GM21825 (cell line): ENCODE measurements around the gene SHC2.
"Not testable (repeated sequence)": the region's sequence is repeated elsewhere in the genome, so short reads cannot be mapped to it uniquely, and the experiment has no call there.

Experiments used
- ATAC-seq: cut with Tn5 transposase; IDR thresholded peaks from one replicate; pipeline ENCODE4 v1.9.1; 2021; ENCODE audit warnings: mild to moderate bottlenecking, moderate library complexity; ENCODE audit not compliant: unreplicated experiment

The SHC2 gene

DNA sequence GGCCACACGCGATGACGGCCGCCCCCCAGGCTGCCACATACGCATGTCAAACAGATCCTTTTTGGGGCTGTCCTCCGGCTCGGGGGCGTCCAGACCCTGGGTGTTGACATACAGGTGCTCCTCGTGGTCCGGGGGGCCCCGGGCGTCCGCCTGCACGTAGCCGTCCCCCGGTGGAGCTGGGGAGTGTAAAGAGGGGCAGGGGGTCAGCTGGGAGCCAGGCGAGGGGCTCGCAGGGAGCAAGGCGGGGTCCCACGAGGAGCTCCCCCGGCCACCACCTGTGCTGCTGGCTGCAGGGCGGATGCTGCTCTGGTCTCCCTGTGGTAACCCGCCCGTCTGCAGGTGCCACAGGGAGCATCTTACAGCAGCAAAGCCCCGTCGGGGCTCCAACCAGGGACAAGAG, 35.8 kb downstream of the SHC2 start:
- no peak for ATAC-seq

DNA sequence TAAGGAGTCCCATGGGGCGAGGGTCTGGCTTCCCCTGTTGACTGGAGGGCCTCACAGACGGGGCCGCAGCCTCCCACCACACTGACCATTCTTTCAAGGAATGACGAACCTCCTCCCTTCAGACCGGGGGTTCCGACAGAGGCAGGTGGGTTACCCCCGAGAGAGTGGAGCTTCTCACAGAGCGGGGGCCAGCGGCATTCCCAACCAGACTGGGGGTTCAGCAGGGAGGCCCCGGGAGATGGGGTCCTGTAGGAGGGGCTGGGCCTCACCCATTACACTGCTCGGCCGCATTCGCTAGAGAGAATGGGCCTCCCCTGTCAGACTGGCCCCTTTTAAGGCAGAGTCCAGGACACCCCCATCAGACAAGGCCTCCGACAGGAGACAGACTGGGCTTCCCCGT, 36.3 kb downstream of the SHC2 start:
- ATAC-seq, result no peak

DNA sequence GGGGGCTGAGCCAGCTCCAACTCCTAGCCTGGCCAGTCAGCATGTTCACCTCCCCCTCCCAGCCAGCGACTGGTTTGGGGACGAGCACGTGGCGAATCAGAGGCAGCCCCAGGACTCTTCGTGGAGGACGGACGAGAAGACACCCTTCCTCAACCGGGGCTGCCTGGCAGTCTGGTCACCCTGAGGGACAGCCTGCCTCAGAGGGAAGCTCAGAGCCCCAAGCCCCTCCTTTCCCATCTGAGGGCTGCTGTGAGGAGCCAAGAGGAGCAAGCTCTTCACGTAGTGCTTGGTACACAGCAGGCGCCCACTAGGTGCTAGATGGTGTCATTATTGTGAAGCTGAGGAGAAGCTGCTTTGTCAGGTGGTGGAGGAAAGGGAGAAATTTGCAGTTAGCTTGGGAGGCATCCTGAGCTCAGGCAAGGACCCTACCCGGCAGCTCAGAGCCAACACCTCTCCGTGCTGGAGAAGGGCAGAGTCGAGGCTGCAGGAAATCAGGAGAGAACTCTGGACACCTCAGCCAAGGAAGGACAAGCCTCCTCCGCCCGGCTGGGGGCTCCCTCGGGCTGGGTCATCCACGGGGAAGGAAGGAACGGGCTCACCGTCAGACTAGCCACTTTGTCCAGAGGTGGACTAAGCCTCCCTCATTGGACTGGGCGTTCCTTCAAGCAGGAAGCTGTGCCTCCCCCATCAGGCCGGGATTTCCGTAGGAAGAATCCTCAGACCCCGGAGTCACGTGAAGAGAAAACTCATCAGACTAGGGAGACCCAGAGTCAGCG, 37.0 kb downstream of the SHC2 start:
- ATAC-seq, result no peak

- ATAC-seq, result not testable (repeated sequence)
These were observed 38.0 kb downstream of the SHC2 start for GRCh38 chr19:422917-423226.

DNA sequence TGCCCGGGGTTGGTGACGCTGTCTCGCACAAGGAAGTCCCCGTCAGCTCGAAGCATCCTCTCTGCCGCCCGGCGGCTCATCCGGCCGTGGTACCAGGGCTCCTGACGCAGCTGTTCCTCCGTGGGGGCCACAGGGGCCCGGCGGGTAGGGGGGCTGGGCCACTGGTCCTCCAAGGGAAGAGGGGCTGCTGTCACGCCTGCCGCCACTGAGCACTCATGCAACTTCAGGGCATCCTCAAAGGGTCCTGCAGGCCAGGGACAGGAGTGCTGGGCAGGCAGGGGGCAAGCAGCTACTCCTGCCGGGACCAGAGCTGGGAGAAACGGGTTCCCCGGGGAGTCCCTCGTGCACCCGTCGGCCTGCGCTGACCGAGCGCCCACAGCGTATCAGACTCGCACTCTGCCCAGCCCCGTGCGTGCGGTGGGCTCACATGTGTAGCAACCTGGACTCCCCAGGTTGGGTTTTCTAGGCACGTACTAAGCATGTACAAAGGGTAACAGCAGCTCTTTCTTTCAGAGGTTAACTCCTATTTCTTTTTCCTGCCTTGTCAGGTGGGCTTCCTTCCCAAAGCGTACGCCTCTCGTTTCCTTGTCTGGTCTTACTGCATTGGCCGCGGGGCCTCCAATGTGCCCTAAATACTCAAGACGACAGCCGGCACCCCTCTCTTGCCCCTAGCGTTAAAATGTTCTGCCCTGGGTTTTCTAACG, 38.5 kb downstream of the SHC2 start:
- ATAC-seq, result no peak

- ATAC-seq, result no peak
These were observed 40.9 kb downstream of the SHC2 start for GRCh38 chr19:419721-420515.

DNA sequence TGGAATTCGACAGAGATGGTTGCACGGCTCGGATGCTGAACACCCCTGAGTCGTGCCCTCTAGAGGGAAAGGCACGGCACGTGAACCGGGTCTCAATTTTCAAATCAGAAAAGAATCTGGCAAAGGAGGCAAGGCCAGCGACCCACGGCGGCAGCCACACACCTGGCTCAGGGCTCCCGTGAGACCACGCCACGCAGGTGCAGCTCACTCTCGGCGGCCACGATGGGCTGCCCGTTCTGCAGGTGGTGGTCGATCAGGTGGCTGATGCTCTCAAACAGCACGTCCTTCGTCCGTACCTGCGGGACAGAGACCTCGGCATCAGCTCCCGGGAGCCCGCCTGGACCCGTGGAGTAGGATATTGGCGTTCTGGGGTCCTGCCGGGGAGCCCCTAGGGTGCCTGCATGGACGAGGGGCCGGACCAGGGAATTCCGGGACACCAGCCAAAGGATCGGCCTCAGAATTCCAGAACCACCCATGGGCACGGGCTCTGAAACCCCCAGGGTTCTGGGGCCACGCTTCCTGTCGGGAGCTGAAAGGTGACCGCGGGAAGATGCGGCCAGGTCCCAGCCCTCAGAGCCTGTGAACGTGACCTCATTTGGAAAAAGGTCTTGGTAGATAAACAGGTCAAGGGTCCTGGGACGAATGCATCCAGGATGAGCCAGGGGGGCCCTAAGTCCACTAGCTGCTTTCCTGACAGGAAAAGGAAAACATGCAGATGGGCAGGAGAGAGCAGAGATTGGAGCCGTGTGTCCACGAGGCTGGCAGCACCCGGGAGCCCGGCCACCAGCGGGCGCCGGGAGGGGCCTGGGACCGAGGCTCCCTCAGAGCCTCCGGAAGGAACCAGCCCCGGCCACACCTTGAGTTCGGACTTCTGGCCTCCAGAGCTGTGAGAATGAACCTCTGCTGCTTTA, 41.8 kb downstream of the SHC2 start:
- no peak for ATAC-seq

DNA sequence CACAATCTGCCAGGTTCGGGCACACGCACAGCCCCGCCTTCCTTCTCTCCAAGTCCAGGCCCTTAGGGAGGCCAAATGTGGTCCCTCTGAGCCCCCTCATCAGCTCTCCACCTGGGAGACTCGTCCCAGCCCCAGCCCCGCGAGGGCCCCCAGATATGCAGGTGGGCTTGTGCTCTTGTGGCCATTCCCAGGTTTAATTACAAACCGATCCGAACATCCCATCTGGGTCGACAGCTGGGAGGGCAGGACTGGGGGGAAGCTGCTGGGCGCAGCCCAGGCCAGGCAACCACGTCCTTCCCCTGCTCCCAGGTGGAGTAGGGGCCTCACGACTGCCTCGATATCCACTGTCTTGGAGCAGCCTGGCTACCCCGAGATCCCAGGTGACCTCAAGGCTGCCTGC, 44.4 kb downstream of the SHC2 start:
- no peak for ATAC-seq

DNA sequence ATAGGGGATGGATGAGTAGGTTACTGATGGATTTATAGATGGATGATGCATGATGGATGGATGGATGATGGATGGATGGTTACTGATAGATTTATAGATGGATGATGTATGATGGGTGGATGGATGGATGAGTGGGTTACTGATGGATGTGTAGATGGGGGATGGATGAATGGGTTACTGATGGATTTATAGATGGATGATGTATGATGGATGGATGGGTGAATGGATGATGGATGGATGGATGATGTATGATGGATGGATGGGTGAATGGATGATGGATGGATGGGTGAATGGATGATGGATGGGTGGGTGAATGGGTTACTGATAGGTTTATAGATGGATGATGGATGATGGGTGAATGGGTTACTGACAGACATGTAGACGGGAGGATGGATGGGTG, 45.5 kb downstream of the SHC2 start:
- ATAC-seq, result no peak

GRCh38 chr19:413756-414420, 46.9 kb downstream of the SHC2 start:
- no peak for ATAC-seq

- ATAC-seq, result no peak
These were observed 48.2 kb downstream of the SHC2 start for GRCh38 chr19:412356-413355.

GRCh38 chr19:411723-412355, 49.0 kb downstream of the SHC2 start:
- ATAC-seq, result no peak

GRCh38 chr19:411121-411722, 49.6 kb downstream of the SHC2 start:
- ATAC-seq, result not testable (repeated sequence)

DNA sequence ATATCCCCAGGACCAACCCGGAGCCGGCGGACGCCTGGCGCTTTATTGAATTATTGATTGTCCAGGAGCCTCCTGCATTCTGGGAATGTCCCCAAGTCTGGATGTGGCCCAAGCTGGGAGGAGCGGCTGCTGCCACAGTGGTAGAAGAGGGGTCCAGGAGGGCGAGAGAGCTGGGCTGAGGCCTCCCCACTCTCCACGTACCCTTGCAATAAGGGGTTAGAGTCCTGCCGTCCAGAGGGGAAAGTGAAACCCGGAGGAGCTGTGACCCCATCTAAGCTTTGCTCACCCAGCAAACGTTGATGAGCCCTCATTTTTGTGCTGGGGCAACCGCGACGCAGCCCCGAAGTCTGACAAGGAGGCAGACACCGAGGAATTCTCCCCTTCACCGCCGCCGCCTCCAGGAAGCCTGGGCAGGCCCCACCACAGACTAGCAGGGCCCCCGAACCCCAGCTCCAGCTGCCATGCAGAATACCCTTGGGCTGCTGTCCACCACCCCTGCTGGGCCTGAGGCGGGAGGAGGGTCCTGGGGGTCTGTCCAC, 50.5 kb downstream of the SHC2 start:
- no peak for ATAC-seq

DNA sequence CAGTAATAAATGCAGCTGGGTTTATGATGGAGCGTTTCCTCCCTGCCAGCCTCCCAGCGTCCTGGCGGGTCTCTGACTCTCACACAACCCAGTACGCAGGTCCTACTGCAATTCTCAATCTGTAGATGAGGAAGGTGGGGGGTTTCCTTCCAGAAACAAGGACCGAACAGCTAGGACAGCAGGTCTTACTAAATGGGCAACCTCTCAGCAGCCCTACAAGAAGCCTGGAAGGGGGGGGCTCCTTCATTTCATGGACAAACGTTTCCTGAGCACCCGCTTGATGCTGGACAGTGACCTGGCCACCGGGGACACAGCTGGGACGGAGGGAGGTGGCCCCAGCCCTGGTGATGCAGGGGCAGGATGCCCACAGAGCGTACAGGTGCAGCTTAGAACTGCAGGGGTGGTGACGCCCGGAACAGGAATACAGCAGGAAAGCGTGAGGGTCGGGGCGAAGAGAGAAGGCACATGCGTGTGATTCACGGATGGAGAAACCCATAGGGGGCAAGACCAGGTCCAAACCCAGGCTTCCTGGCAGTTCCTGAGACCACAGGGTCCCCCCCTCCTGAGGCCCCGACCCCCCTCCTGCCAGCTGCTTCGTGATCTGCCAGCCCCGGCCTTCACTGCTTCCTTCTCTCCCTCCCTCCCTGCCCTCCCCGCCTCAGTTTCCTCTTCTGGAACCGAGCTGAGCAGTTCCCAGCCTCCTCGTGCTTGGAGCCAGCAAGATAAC, 51.2 kb downstream of the SHC2 start:
- no peak for ATAC-seq

GRCh38 chr19:408902-409515, 51.8 kb downstream of the SHC2 start, which contains the start of gene C2CD4C:
Gene C2CD4C, minus strand, starts transcription at chr19:409147. Its CDS starts 786 bp downstream, at chr19:408361.
- ATAC-seq, result no peak

DNA sequence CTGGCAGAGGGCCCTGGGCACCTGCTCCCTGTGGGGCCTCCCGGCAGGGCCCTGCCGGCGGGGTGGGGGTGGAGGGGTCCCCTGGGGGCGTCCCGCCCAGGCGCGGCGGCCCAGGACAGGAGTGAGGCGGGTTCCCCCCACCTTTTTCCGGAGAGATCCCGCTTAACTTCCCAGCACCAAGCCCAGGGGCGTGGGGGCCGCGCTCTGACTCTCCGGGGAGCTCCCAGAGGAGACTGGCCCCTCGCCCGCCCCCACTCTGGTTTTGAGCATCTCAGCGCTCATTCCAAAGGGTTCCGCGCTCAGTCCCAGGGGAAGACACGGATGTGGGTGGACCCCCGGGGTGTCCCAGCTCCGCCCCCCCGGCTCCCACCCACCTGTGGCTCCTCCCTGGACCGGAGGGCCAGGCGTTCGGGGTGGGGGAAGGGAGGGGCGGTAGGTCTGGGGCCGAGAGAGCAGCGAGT, 52.4 kb downstream of the SHC2 start:
- ATAC-seq, result no peak
